ENCODE data around the gene DGCR2.

Gene DGCR2

GRCh38 chr22:19137384-19138216 lies 15.4 kb upstream of the DGCR2 start:
- DNase-seq (no peak), ATAC-seq (replicated peaks) (no peak)
- H3K4me3 Mint-ChIP-seq: no peak overlapping the region
- no peaks in the 10 kb centered on the region for H3K27me3 Mint-ChIP-seq
- H3K27ac Mint-ChIP-seq: no peak overlapping the region
- H3K9me3 Mint-ChIP-seq: no peaks in the 10 kb centered on the region
- H3K4me1 Mint-ChIP-seq: peaks cover 2 to 14% of the 10 kb centered on the region in 2 donors
- peaks cover 47 to 60% of the 10 kb centered on the region in 2 donors for H3K36me3 Mint-ChIP-seq

GRCh38 chr22:19136915-19137314 lies 14.7 kb upstream of the DGCR2 start:
- H3K9me3 Mint-ChIP-seq: no peaks in the 10 kb centered on the region
- no peak for DNase-seq
- H3K4me3 Mint-ChIP-seq: no peak overlapping the region
- no peak for ATAC-seq (replicated peaks)
- no peaks in the 10 kb centered on the region for H3K27me3 Mint-ChIP-seq
- H3K4me1 Mint-ChIP-seq: peaks cover 2 to 14% of the 10 kb centered on the region in 2 donors
- H3K36me3 Mint-ChIP-seq: peaks cover 51 to 66% of the 10 kb centered on the region in 2 donors
- peak overlapping the region; percentile 68 for H3K27ac Mint-ChIP-seq

- Mint-ChIP-seq H3K27ac (no peak overlapping the region), H3K27me3 (no peaks in the 10 kb centered on the region), H3K36me3 (peaks cover 50 to 64% of the 10 kb centered on the region in 2 donors)
Observed at GRCh38 chr22:19134874-19135273, 12.7 kb upstream of the DGCR2 start.

GRCh38 chr22:19134176-19134831 lies 12.1 kb upstream of the DGCR2 start:
- no peaks in the 10 kb centered on the region for H3K9me3 Mint-ChIP-seq
- peaks cover 44 to 59% of the 10 kb centered on the region in 2 donors for H3K36me3 Mint-ChIP-seq
- ATAC-seq (replicated peaks) (no peak), DNase-seq (no peak)
- no peaks in the 10 kb centered on the region for H3K27me3 Mint-ChIP-seq
- peaks cover 2 to 14% of the 10 kb centered on the region in 2 donors for H3K4me1 Mint-ChIP-seq
- H3K27ac Mint-ChIP-seq: peak overlapping the region; percentile 78
- H3K4me3 Mint-ChIP-seq: no peak overlapping the region

More at GRCh38 chr22:19134874-19135273, 12.7 kb upstream of the DGCR2 start:
- peaks cover 2 to 14% of the 10 kb centered on the region in 2 donors for H3K4me1 Mint-ChIP-seq
- DNase-seq (no peak), ATAC-seq (replicated peaks) (no peak)
- no peak overlapping the region for H3K4me3 Mint-ChIP-seq
- no peaks in the 10 kb centered on the region for H3K9me3 Mint-ChIP-seq

- H3K9me3 Mint-ChIP-seq: no peaks in the 10 kb centered on the region
- H3K4me3 Mint-ChIP-seq: no peak overlapping the region
- H3K36me3 Mint-ChIP-seq: peaks cover 37 to 51% of the 10 kb centered on the region in 2 donors
- DNase-seq (no peak), ATAC-seq (replicated peaks) (no peak)
- H3K27me3 Mint-ChIP-seq: no peaks in the 10 kb centered on the region
- peaks cover 5 to 14% of the 10 kb centered on the region in 2 donors for H3K4me1 Mint-ChIP-seq
- no peak overlapping the region for H3K27ac Mint-ChIP-seq
Observed at GRCh38 chr22:19133561-19133960, 11.3 kb upstream of the DGCR2 start.

- Mint-ChIP-seq H3K4me1 (peaks cover 5 to 14% of the 10 kb centered on the region in 2 donors), H3K27ac (peak overlapping the region; percentile 59), H3K36me3 (peaks cover 37 to 51% of the 10 kb centered on the region in 2 donors), H3K4me3 (no peak overlapping the region), H3K9me3 (no peaks in the 10 kb centered on the region), H3K27me3 (no peaks in the 10 kb centered on the region)
- DNase-seq (no peak), ATAC-seq (replicated peaks) (no peak)
Observed at GRCh38 chr22:19132693-19133400, 10.6 kb upstream of the DGCR2 start.

GRCh38 chr22:19132153-19132552 lies 9.9 kb upstream of the DGCR2 start:
- no peak overlapping the region for H3K27ac Mint-ChIP-seq
- peaks cover 5 to 14% of the 10 kb centered on the region in 2 donors for H3K4me1 Mint-ChIP-seq
- no peaks in the 10 kb centered on the region for H3K27me3 Mint-ChIP-seq
- no peak for ATAC-seq (replicated peaks)
- H3K36me3 Mint-ChIP-seq: peaks cover 37 to 50% of the 10 kb centered on the region in 2 donors
- no peak overlapping the region for H3K4me3 Mint-ChIP-seq
- DNase-seq: no peak
- no peaks in the 10 kb centered on the region for H3K9me3 Mint-ChIP-seq

GRCh38 chr22:19131685-19132015 lies 9.4 kb upstream of the DGCR2 start:
- H3K9me3 Mint-ChIP-seq: no peaks in the 10 kb centered on the region
- ATAC-seq (replicated peaks) (no peak), DNase-seq (no peak)
- H3K27me3 Mint-ChIP-seq: no peaks in the 10 kb centered on the region
- H3K36me3 Mint-ChIP-seq: peaks cover 32 to 45% of the 10 kb centered on the region in 2 donors
- peaks cover 5 to 14% of the 10 kb centered on the region in 2 donors for H3K4me1 Mint-ChIP-seq
- H3K27ac Mint-ChIP-seq: no peak overlapping the region
- H3K4me3 Mint-ChIP-seq: no peak overlapping the region

GRCh38 chr22:19130959-19131684 lies 8.9 kb upstream of the DGCR2 start, which contains the start of gene TSSK2:
Gene TSSK2, plus strand, starts transcription at chr22:19131308. Its CDS starts 92 bp downstream, at chr22:19131400.
- Mint-ChIP-seq H3K36me3 (peaks cover 27 to 40% of the 10 kb centered on the region in 2 donors), H3K4me3 (no peak within 1 kb of the TSS), H3K4me1 (peaks cover 5 to 14% of the 10 kb centered on the region in 2 donors), H3K9me3 (no peaks in the 10 kb centered on the region), H3K27ac (no peak within 1 kb of the TSS), H3K27me3 (no peaks in the 10 kb centered on the region)
- DNase-seq: no peak
- ATAC-seq (replicated peaks): no peak

- Mint-ChIP-seq H3K9me3 (no peaks in the 10 kb centered on the region), H3K36me3 (peaks cover 22 to 31% of the 10 kb centered on the region in 2 donors), H3K4me3 (no peak overlapping the region), H3K27me3 (no peaks in the 10 kb centered on the region), H3K27ac (no peak overlapping the region), H3K4me1 (peaks cover 5 to 14% of the 10 kb centered on the region in 2 donors)
- ATAC-seq (replicated peaks): no peak
- DNase-seq: no peak
Observed at GRCh38 chr22:19129871-19130270, 7.7 kb upstream of the DGCR2 start.

GRCh38 chr22:19128946-19129727 lies 6.9 kb upstream of the DGCR2 start:
- DNase-seq: no peak
- no peaks in the 10 kb centered on the region for H3K27me3 Mint-ChIP-seq
- peaks cover 5 to 11% of the 10 kb centered on the region in 2 donors for H3K4me1 Mint-ChIP-seq
- H3K9me3 Mint-ChIP-seq: no peaks in the 10 kb centered on the region
- no peak for ATAC-seq (replicated peaks)
- peaks cover 18 to 27% of the 10 kb centered on the region in 2 donors for H3K36me3 Mint-ChIP-seq
- H3K27ac Mint-ChIP-seq: no peak overlapping the region
- no peak overlapping the region for H3K4me3 Mint-ChIP-seq

GRCh38 chr22:19128009-19128401 lies 5.8 kb upstream of the DGCR2 start:
- DNase-seq (no peak), ATAC-seq (replicated peaks) (no peak)
- peaks cover 6 to 8% of the 10 kb centered on the region in 2 donors for H3K4me1 Mint-ChIP-seq
- no peaks in the 10 kb centered on the region for H3K27me3 Mint-ChIP-seq
- peaks cover 15 to 20% of the 10 kb centered on the region in 2 donors for H3K36me3 Mint-ChIP-seq
- no peak overlapping the region for H3K27ac Mint-ChIP-seq
- H3K4me3 Mint-ChIP-seq: no peak overlapping the region
- no peaks in the 10 kb centered on the region for H3K9me3 Mint-ChIP-seq

GRCh38 chr22:19127329-19128008 lies 5.3 kb upstream of the DGCR2 start:
- Mint-ChIP-seq H3K9me3 (no peaks in the 10 kb centered on the region), H3K36me3 (peaks cover 11 to 15% of the 10 kb centered on the region in 2 donors), H3K4me3 (no peak overlapping the region), H3K27me3 (no peaks in the 10 kb centered on the region), H3K4me1 (peaks cover 9% of the 10 kb centered on the region in 2 donors), H3K27ac (no peak overlapping the region)
- no peak for DNase-seq
- no peak for ATAC-seq (replicated peaks)

Measured in stimulated activated naive B cell treated with anti-CD40 and anti-IgM and Interleukin-4, amounts not matched to agents 10 μg/mL and 1 μg/mL and 100 μg/mL, for 72 hours (primary cell).